ENCODE data around the gene STAB1. TPM values are rescaled to one million over a fixed set of nuclear protein-coding genes. Genes with fewer than 3 reads are reported as not detected.

The STAB1 gene
- polyA plus RNA-seq, 1 donor (not counting 4 experiments of a cell fraction or from before 2014, with no cell fraction given), result not detected

GRCh38 chr3:52454938-52455282 is 40.2 kb upstream of the STAB1 start:
- FAIRE-seq (no peak), DNase-seq (ENCODE audit: low read depth, low spot score) (no peak)
- dilution Hi-C loops (cut with MboI; ENCODE audit: extremely low pct_ligation_motif_present, low sequenced_read_pairs), result no loop called here
- H3K79me2 ChIP-seq (ENCODE audit: control insufficient read depth, insufficient read depth, low read length), result peaks cover 33% of the 10 kb centered on the region
- peaks cover 15% of the 10 kb centered on the region for H4K20me1 ChIP-seq (ENCODE audit: control insufficient read depth, extremely low read depth, insufficient read depth, low read length)
- peak overlapping the region; percentile 43 to 72 (median 58) for H3K4me3 ChIP-seq (ENCODE audit: control insufficient read depth in 2 of 3, extremely low read depth in 1 of 3, insufficient read depth in 2 of 3, low read depth in 1 of 3, low read length in 3 of 3)
- no peak for TF ChIP-seq CTCF (optimal IDR thresholded peaks at IDR 0.05 in 1 of 3, IDR thresholded peaks at IDR 0.05 in 1 of 3, conservative IDR thresholded peaks at IDR 0.05 in 1 of 3; ENCODE audit: extremely low read depth in 1 of 3, insufficient read depth in 2 of 3, low read length in 3 of 3)
- peaks cover 42% of the 10 kb centered on the region for H3K4me1 ChIP-seq (ENCODE audit: control insufficient read depth, extremely low read depth, insufficient read depth, low read length)
- no peaks in the 10 kb centered on the region for H3K9me1 ChIP-seq (ENCODE audit: control insufficient read depth, extremely low read depth, insufficient read depth, low read length)
- H3K36me3 ChIP-seq (ENCODE audit: control insufficient read depth in 2 of 2, extremely low read depth in 1 of 2, insufficient read depth in 2 of 2, low read length in 2 of 2), result peaks cover 8 to 11% of the 10 kb centered on the region in 2 experiments
- no peaks in the 10 kb centered on the region for H3K9me3 ChIP-seq (ENCODE audit: control insufficient read depth, low read depth, low read length)
- H2AFZ ChIP-seq (ENCODE audit: control insufficient read depth, low read length), result peak overlapping the region; percentile 69
- peak overlapping the region; percentile 50 for H3K27ac ChIP-seq (ENCODE audit: control insufficient read depth, insufficient read depth, low read length)
- H3K27me3 ChIP-seq (ENCODE audit: control insufficient read depth, extremely low read depth, insufficient read depth, low read length), result no peaks in the 10 kb centered on the region
- H3K9ac ChIP-seq (ENCODE audit: control insufficient read depth, extremely low read depth, insufficient read depth, low read length), result peak overlapping the region; percentile 48
- H3K4me2 ChIP-seq (ENCODE audit: control insufficient read depth, extremely low read depth, insufficient read depth, low read depth, low read length), result peak overlapping the region; percentile 80

GRCh38 chr3:52455283-52456168 is 39.6 kb upstream of the STAB1 start, which contains the start of gene NISCH:
TSS of gene NISCH (plus strand) at chr3:52455604. CDS start at chr3:52455642, 38 bp downstream.
- Histone ChIP-seq H4K20me1 (ENCODE audit: control insufficient read depth, extremely low read depth, insufficient read depth, low read length) (peaks cover 15% of the 10 kb centered on the region), H3K9ac (ENCODE audit: control insufficient read depth, extremely low read depth, insufficient read depth, low read length) (peak within 1 kb of the TSS; percentile 84), H3K4me2 (ENCODE audit: control insufficient read depth, extremely low read depth, insufficient read depth, low read depth, low read length) (peak within 1 kb of the TSS; percentile 86), H3K4me1 (ENCODE audit: control insufficient read depth, extremely low read depth, insufficient read depth, low read length) (peaks cover 36% of the 10 kb centered on the region), H2AFZ (ENCODE audit: control insufficient read depth, low read length) (peak within 1 kb of the TSS; percentile 69), H3K9me1 (ENCODE audit: control insufficient read depth, extremely low read depth, insufficient read depth, low read length) (no peaks in the 10 kb centered on the region), H3K9me3 (ENCODE audit: control insufficient read depth, low read depth, low read length) (no peaks in the 10 kb centered on the region), H3K4me3 (ENCODE audit: control insufficient read depth in 2 of 3, extremely low read depth in 1 of 3, insufficient read depth in 2 of 3, low read depth in 1 of 3, low read length in 3 of 3) (peak within 1 kb of the TSS; percentile 70 to 76 (median 72)), H3K36me3 (ENCODE audit: control insufficient read depth in 2 of 2, extremely low read depth in 1 of 2, insufficient read depth in 2 of 2, low read length in 2 of 2) (peaks cover 10 to 17% of the 10 kb centered on the region in 2 experiments), H3K79me2 (ENCODE audit: control insufficient read depth, insufficient read depth, low read length) (peaks cover 36% of the 10 kb centered on the region), H3K27me3 (ENCODE audit: control insufficient read depth, extremely low read depth, insufficient read depth, low read length) (no peaks in the 10 kb centered on the region), H3K27ac (ENCODE audit: control insufficient read depth, insufficient read depth, low read length) (peak within 1 kb of the TSS; percentile 50)
- dilution Hi-C loops (cut with MboI; ENCODE audit: extremely low pct_ligation_motif_present, low sequenced_read_pairs), result no loop called here
- no peak for DNase-seq (ENCODE audit: low read depth, low spot score)
- TF ChIP-seq EZH2 (IDR thresholded peaks at IDR 0.05; ENCODE audit: low read length) (no peak), CTCF (optimal IDR thresholded peaks at IDR 0.05 in 1 of 3, IDR thresholded peaks at IDR 0.05 in 1 of 3, conservative IDR thresholded peaks at IDR 0.05 in 1 of 3; ENCODE audit: extremely low read depth in 1 of 3, insufficient read depth in 2 of 3, low read length in 3 of 3) (no peak)
- peak; percentile 44 for FAIRE-seq
